HFF-Myc (cell line): ENCODE results near the gene MRPL30.

Experiments used
- DNase-seq: peaks from one replicate; pipeline ENCODE4 v3.0.0-alpha.2; 2011; ENCODE audit warnings: low read depth; ENCODE audit errors: extremely low read depth
- H3K4me3 ChIP-seq: replicated peaks from 2 replicates; pipeline ENCODE4 v1.5.1; 2011; ENCODE audit warnings: low read depth, mild to moderate bottlenecking, control low read depth, low read length
- TF ChIP-seq, protein P1 (sequence below): IDR thresholded peaks from 2 replicates; pipeline ENCODE4 v1.5.1; 2012; ENCODE audit warnings: mild to moderate bottlenecking, low read depth, low read length, control low read depth; ENCODE audit errors: missing control alignments

Gene MRPL30

DNA sequence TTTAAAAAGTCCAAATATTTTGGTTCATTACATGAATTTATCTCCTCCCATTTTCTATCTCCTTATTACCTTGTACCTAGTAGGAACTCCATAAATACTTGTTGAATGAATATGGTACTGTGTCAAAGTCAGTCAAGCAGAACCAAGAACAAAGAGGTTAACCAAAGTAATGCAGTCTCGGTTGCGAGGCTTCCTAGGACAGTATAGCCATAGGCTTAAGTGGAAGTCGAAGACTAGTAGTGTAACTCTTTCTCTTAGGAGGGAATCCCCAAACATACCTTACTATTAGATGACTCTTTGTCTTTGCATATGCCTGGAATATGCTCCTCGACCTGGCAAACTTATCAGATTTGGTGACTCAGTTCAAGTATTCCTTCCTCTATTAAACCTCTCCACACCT, 21.4 kb upstream of the MRPL30 start:
- TF ChIP-seq, protein P1, sequence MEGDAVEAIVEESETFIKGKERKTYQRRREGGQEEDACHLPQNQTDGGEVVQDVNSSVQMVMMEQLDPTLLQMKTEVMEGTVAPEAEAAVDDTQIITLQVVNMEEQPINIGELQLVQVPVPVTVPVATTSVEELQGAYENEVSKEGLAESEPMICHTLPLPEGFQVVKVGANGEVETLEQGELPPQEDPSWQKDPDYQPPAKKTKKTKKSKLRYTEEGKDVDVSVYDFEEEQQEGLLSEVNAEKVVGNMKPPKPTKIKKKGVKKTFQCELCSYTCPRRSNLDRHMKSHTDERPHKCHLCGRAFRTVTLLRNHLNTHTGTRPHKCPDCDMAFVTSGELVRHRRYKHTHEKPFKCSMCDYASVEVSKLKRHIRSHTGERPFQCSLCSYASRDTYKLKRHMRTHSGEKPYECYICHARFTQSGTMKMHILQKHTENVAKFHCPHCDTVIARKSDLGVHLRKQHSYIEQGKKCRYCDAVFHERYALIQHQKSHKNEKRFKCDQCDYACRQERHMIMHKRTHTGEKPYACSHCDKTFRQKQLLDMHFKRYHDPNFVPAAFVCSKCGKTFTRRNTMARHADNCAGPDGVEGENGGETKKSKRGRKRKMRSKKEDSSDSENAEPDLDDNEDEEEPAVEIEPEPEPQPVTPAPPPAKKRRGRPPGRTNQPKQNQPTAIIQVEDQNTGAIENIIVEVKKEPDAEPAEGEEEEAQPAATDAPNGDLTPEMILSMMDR, result no peak
- no peak for DNase-seq
- no peak overlapping the region for H3K4me3 ChIP-seq

GRCh38 chr2:99166218-99166617, 14.8 kb upstream of the MRPL30 start:
- TF ChIP-seq, protein P1, result no peak
- no peak for DNase-seq
- no peak overlapping the region for H3K4me3 ChIP-seq

- TF ChIP-seq, protein P1, result no peak
- H3K4me3 ChIP-seq, result no peak overlapping the region
- no peak for DNase-seq
These were observed 11.4 kb upstream of the MRPL30 start for GRCh38 chr2:99169534-99169933.

GRCh38 chr2:99171377-99172140, 9.4 kb upstream of the MRPL30 start:
- no peak for DNase-seq
- H3K4me3 ChIP-seq, result no peak overlapping the region
- TF ChIP-seq, protein P1, result no peak

DNA sequence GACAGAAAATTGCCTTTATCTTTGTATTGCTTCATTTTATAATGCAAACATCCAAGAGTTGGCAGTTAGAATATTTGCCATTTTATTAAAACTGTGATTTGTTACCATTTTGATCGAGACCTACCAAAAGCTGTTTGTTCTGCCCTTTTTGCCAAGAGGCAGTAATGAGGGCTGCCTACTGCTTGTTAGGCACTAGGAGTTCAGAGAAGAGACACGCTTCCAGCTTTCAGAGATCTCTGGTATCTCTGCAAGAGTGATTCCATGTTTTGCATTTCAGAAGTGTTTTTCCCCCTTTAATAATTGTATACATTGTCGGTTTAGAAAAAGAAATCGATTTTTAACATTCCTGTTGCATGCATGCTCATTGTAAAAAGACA, 628 bp downstream of the MRPL30 start:
- TF ChIP-seq, protein P1, result no peak
- H3K4me3 ChIP-seq, result peak overlapping the region; percentile 93
- no peak for DNase-seq

DNA sequence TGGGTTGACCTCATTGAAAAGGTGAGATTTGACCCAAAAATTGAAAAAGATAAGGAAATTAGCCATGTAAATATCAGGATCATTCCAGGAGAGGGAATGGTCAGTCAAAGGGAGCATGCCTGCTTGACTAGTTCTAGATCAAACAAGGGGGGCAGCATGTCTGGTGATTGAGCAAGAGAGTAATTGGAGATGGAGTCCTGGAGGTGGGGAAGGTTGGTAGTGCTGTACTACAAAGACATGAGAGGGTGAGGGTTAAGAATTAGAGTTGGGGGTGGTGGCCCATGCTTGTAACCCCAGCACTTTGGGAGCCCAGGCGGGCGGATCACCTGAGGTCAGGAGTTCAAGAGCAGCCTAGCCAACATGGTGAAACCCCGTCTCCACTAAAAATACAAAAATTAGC, 2.0 kb downstream of the MRPL30 start:
- no peak for DNase-seq
- H3K4me3 ChIP-seq, result peak overlapping the region; percentile 93; the same call in 1 of the 2 replicates

More for the DNA sequence above, 2.0 kb downstream of the MRPL30 start:
- TF ChIP-seq, protein P1, result no peak
